Activated T-cell treated with anti-CD3 and anti-CD28 coated beads for 1 hour (primary cell): ENCODE data around the gene SLC25A4.
"Not testable (repeated sequence)": the region's sequence is repeated elsewhere in the genome, so short reads cannot be mapped to it uniquely, and the experiment has no call there.

Experiments
- DNase-seq: peaks from one replicate; pipeline ENCODE4 v3.0.0-alpha.2; 2020; ENCODE audit warnings: low read depth

Gene SLC25A4

GRCh38 chr4:185183622-185184281 lies 40.7 kb downstream of the SLC25A4 start:
- DNase-seq: peak; percentile 75

GRCh38 chr4:185186769-185187168 lies 43.7 kb downstream of the SLC25A4 start:
- no peak for DNase-seq

- DNase-seq: no peak
These were observed 46.7 kb downstream of the SLC25A4 start for GRCh38 chr4:185189606-185190305.

GRCh38 chr4:185190306-185190856 lies 47.3 kb downstream of the SLC25A4 start:
- DNase-seq: no peak

GRCh38 chr4:185192059-185192458 lies 49.0 kb downstream of the SLC25A4 start:
- DNase-seq: no peak

GRCh38 chr4:185194924-185195888 lies 52.1 kb downstream of the SLC25A4 start:
- no peak for DNase-seq

GRCh38 chr4:185196437-185196836 lies 53.4 kb downstream of the SLC25A4 start:
- DNase-seq: no peak

GRCh38 chr4:185198189-185198588 lies 55.1 kb downstream of the SLC25A4 start:
- DNase-seq: not testable (repeated sequence)
